ENCODE data around the gene CDH13. TPM values are rescaled to one million over a fixed set of nuclear protein-coding genes. Genes with fewer than 3 reads are reported as not detected.

The CDH13 gene
- total and polyA plus RNA-seq, 2 experiments from 2014 or later, result 1.6 to 4.4 TPM

- TF ChIP-seq REST (IDR thresholded peaks at IDR 0.05; ENCODE audit: unreplicated experiment) (no peak), ZNF114 (CRISPR knock-in tag; IDR thresholded peaks at IDR 0.05) (no peak), JUNB (IDR thresholded peaks at IDR 0.05; ENCODE audit: unreplicated experiment) (no peak), ZNF331 (CRISPR knock-in tag; IDR thresholded peaks at IDR 0.05; ENCODE audit: low read depth) (no peak), EZH2 (IDR thresholded peaks at IDR 0.05; ENCODE audit: low read depth, unreplicated experiment) (no peak), STAT1 (IDR thresholded peaks at IDR 0.05; ENCODE audit: unreplicated experiment) (no peak), CREB1 (CRISPR knock-in tag; IDR thresholded peaks at IDR 0.05; ENCODE audit: low read depth) (no peak), ETS1 (IDR thresholded peaks at IDR 0.05) (no peak), POLR2AphosphoS5 (IDR thresholded peaks at IDR 0.05; ENCODE audit: low read depth) (no peak)
Observed at GRCh38 chr16:83021746-83022145, 395.0 kb downstream of the CDH13 start (continued).

GRCh38 chr16:83023011-83023410 is 396.2 kb downstream of the CDH13 start:
- no peaks in the 10 kb centered on the region; the same call in 2 of the 3 replicates for H3K9me3 Mint-ChIP-seq
- H3K79me2 ChIP-seq (replicated peaks; ENCODE audit: insufficient read depth), result no peaks in the 10 kb centered on the region
- H3K27ac Mint-ChIP-seq, result no peak overlapping the region

More at GRCh38 chr16:83023011-83023410, 396.2 kb downstream of the CDH13 start:
- Histone ChIP-seq H3K9me2 (ENCODE audit: insufficient read depth) (peaks cover 6% of the 10 kb centered on the region; the same call in 1 of the 2 replicates), H3K36me3 (ENCODE audit: insufficient read depth) (no peaks in the 10 kb centered on the region), H3K27me3 (ENCODE audit: insufficient read depth) (no peaks in the 10 kb centered on the region), H3K27ac (ENCODE audit: low read depth) (no peak overlapping the region), H3K4me2 (no peak overlapping the region), H2AFZ (no peak overlapping the region), H3K4me3 (no peak overlapping the region), H3K4me1 (ENCODE audit: insufficient read depth) (no peaks in the 10 kb centered on the region), H4K20me1 (replicated peaks; ENCODE audit: insufficient read depth) (no peaks in the 10 kb centered on the region), H3F3A (replicated peaks; ENCODE audit: low read depth) (no peaks in the 10 kb centered on the region)
- H3K27me3 Mint-ChIP-seq (ENCODE audit: insufficient read depth, low read depth, poor library complexity), result no peaks in the 10 kb centered on the region
- no peaks in the 10 kb centered on the region for H3K36me3 Mint-ChIP-seq (ENCODE audit: low read depth)
- no peaks in the 10 kb centered on the region for H3K4me1 Mint-ChIP-seq
- TF ChIP-seq CTCF (conservative IDR thresholded peaks at IDR 0.05; ENCODE audit: low read depth in 2 of 2) (no peak), JUNB (IDR thresholded peaks at IDR 0.05; ENCODE audit: unreplicated experiment) (no peak)
- DNase-seq (ENCODE audit: low spot score), result no peak
- no peak for ATAC-seq
- no peak overlapping the region for H3K4me3 Mint-ChIP-seq

Data from GM23338 (cell line).